WTC11 (cell line): ENCODE measurements around the gene LENG9. TPM values are rescaled to one million over a fixed set of nuclear protein-coding genes. Genes with fewer than 3 reads are reported as not detected.

ENCODE experiments used
- ATAC-seq: fragments of 200-7000 bp; cut with Tn5 transposase; 2 replicates; pipeline ENCODE4 v1.10.0; 2021; ENCODE audit warnings: mild to moderate bottlenecking, moderate library complexity
- CTCF ChIA-PET: fragments of 300-600 bp; sonication (Branson Sonifier 250); formaldehyde crosslinking; loops from one replicate; lab custom pipeline; 2021; ENCODE audit warnings: antibody characterized with exemption; lab: Charles Lee
- POLR2A ChIA-PET: fragments of 350-600 bp; sonication (Branson Sonifier 250); formaldehyde crosslinking; loops from one replicate; lab custom pipeline; 2021; ENCODE audit warnings: antibody characterized with exemption; lab: Charles Lee
- DNase-seq: peaks from one replicate; pipeline ENCODE4 v3.0.0; 2021; ENCODE audit warnings: low spot score
- H3K27ac Mint-ChIP-seq: 2 replicates; pipeline ENCODE4 v1.8.0; 2021; ENCODE audit warnings: mixed read lengths
- H3K27me3 Mint-ChIP-seq: 2 replicates; pipeline ENCODE4 v1.8.0; 2021; ENCODE audit warnings: low read depth, mild to moderate bottlenecking, moderate library complexity, mixed read lengths
- H3K36me3 Mint-ChIP-seq: 2 replicates; pipeline ENCODE4 v1.8.0; 2021; ENCODE audit warnings: mixed read lengths
- H3K4me1 Mint-ChIP-seq: 2 replicates; pipeline ENCODE4 v1.8.0; 2022; ENCODE audit warnings: mixed read lengths
- H3K4me3 Mint-ChIP-seq: 2 replicates; pipeline ENCODE4 v1.8.0; 2021; ENCODE audit warnings: mild to moderate bottlenecking, moderate library complexity, mixed read lengths
- H3K9me3 Mint-ChIP-seq: 2 replicates; pipeline ENCODE4 v1.8.0; 2021; ENCODE audit warnings: mixed read lengths
- ARID4B ChIP-seq: sonication (generic); formaldehyde crosslinking; IDR thresholded peaks from 2 replicates; pipeline ENCODE4 v1.8.0; 2023; ENCODE audit warnings: missing genetic modification reagents, mild to moderate bottlenecking, borderline replicate concordance
- ATF1 ChIP-seq: sonication (generic); formaldehyde crosslinking; IDR thresholded peaks from 2 replicates; pipeline ENCODE4 v1.8.1; 2023; ENCODE audit warnings: mild to moderate bottlenecking, moderate library complexity, missing genetic modification reagents
- ATF2 ChIP-seq: sonication (generic); formaldehyde crosslinking; IDR thresholded peaks from 2 replicates; pipeline ENCODE4 v1.8.1; 2022; ENCODE audit warnings: low read depth, missing genetic modification reagents, borderline replicate concordance
- GRHL2 ChIP-seq: fragments of 250-450 bp; sonication (Bioruptor Pico); IDR thresholded peaks from 2 replicates; pipeline ENCODE4 v1.8.0; 2022; ENCODE audit warnings: mild to moderate bottlenecking, moderate library complexity; ENCODE audit not compliant: insufficient replicate concordance, severe bottlenecking
- IRF2 ChIP-seq: sonication (generic); formaldehyde crosslinking; IDR thresholded peaks from 2 replicates; pipeline ENCODE4 v1.8.0; 2022; ENCODE audit warnings: low read depth, missing genetic modification reagents, borderline replicate concordance
- JAZF1 ChIP-seq: fragments of 250-450 bp; sonication (Bioruptor Pico); IDR thresholded peaks from 2 replicates; pipeline ENCODE4 v1.9.0; 2021; ENCODE audit warnings: moderate library complexity, mild to moderate bottlenecking, inconsistent platforms
- JUN ChIP-seq: sonication (generic); formaldehyde crosslinking; IDR thresholded peaks from 2 replicates; pipeline ENCODE4 v1.8.0; 2023; ENCODE audit warnings: mild to moderate bottlenecking, missing genetic modification reagents
- MAX ChIP-seq: sonication (generic); formaldehyde crosslinking; IDR thresholded peaks from 2 replicates; pipeline ENCODE4 v1.8.0; 2022; ENCODE audit warnings: mild to moderate bottlenecking, missing genetic modification reagents
- MLX ChIP-seq: sonication (generic); formaldehyde crosslinking; IDR thresholded peaks from 2 replicates; pipeline ENCODE4 v1.8.1; 2023; ENCODE audit warnings: mild to moderate bottlenecking, missing genetic modification reagents, moderate library complexity
- MXD4 ChIP-seq: fragments of 250-450 bp; sonication (Bioruptor Pico); IDR thresholded peaks from 2 replicates; pipeline ENCODE4 v1.8.0; 2021; ENCODE audit warnings: mild to moderate bottlenecking, moderate library complexity, borderline replicate concordance
- MYBL2 ChIP-seq: sonication (generic); formaldehyde crosslinking; IDR thresholded peaks from 2 replicates; pipeline ENCODE4 v1.8.1; 2023; ENCODE audit warnings: mild to moderate bottlenecking, moderate library complexity, missing genetic modification reagents
- NFYB ChIP-seq: sonication (generic); formaldehyde crosslinking; conservative IDR thresholded peaks from 2 replicates; pipeline ENCODE4 v1.8.0; 2022; ENCODE audit warnings: low read depth, missing genetic modification reagents
- NR2C2 ChIP-seq: sonication (generic); formaldehyde crosslinking; IDR thresholded peaks from 2 replicates; pipeline ENCODE4 v1.8.0; 2022; ENCODE audit warnings: mild to moderate bottlenecking, missing genetic modification reagents
- OVOL2 ChIP-seq: fragments of 250-450 bp; sonication (Bioruptor Pico); IDR thresholded peaks from 2 replicates; pipeline ENCODE4 v1.9.0; 2021; ENCODE audit warnings: mild to moderate bottlenecking, borderline replicate concordance
- PREB ChIP-seq: sonication (generic); formaldehyde crosslinking; IDR thresholded peaks from 2 replicates; pipeline ENCODE4 v1.8.1; 2022; ENCODE audit warnings: mild to moderate bottlenecking, missing genetic modification reagents, moderate library complexity, borderline replicate concordance
- SMAD3 ChIP-seq: sonication (generic); formaldehyde crosslinking; IDR thresholded peaks from 2 replicates; pipeline ENCODE4 v1.8.0; 2022; ENCODE audit warnings: missing genetic modification reagents, mild to moderate bottlenecking, borderline replicate concordance
- SMAD4 ChIP-seq: sonication (generic); formaldehyde crosslinking; IDR thresholded peaks from 2 replicates; pipeline ENCODE4 v1.8.0; 2022; ENCODE audit warnings: mild to moderate bottlenecking, missing genetic modification reagents
- TCF7 ChIP-seq: sonication (generic); formaldehyde crosslinking; IDR thresholded peaks from 2 replicates; pipeline ENCODE4 v1.8.0; 2022; ENCODE audit warnings: mild to moderate bottlenecking, low read depth, missing genetic modification reagents, moderate library complexity
- TEAD4 ChIP-seq: sonication (generic); formaldehyde crosslinking; IDR thresholded peaks from 2 replicates; pipeline ENCODE4 v1.8.0; 2022; ENCODE audit warnings: mild to moderate bottlenecking, missing genetic modification reagents
- ZNF138 ChIP-seq: sonication (generic); formaldehyde crosslinking; conservative IDR thresholded peaks from 2 replicates; pipeline ENCODE4 v1.8.1; 2022; ENCODE audit warnings: mild to moderate bottlenecking, moderate library complexity, missing genetic modification reagents
- ZNF416 ChIP-seq: fragments of 250-450 bp; sonication (Bioruptor Pico); IDR thresholded peaks from 2 replicates; pipeline ENCODE4 v1.9.0; 2021; ENCODE audit warnings: mild to moderate bottlenecking, inconsistent platforms
- ZNF423 ChIP-seq: fragments of 250-450 bp; sonication (Bioruptor Pico); IDR thresholded peaks from 2 replicates; pipeline ENCODE4 v2.1.2; 2022; ENCODE audit warnings: mild to moderate bottlenecking, moderate library complexity
- total RNA-seq: library from RNA; stranded (reverse); gene quantifications from 3 replicates; pipeline ENCODE4 v1.2.3, GENCODE V29; 2021
- TF ChIP-seq, protein P1 (sequence below): sonication (generic); formaldehyde crosslinking; IDR thresholded peaks from 2 replicates; pipeline ENCODE4 v1.8.1; 2023; ENCODE audit warnings: mild to moderate bottlenecking, missing genetic modification reagents

The LENG9 gene
- total RNA-seq, 1 experiment from 2014 or later: 6.1 TPM

- ChIA-PET CTCF (interaction anchor here (0.6 to 2.5 kb wide), 4 partner anchors 11 to 34 kb away, joined by 3 to 30 read pairs (median 9); partner anchors contain the start of gene TTYH1), POLR2A (interaction anchor here (2.1 to 2.4 kb wide), 2 partner anchors 13 to 14 kb away, joined by 7 to 8 read pairs; partner anchors contain the start of gene LENG9)
- Mint-ChIP-seq H3K27me3 (peaks cover 2% of the 10 kb centered on the region; the same call in 1 of the 2 replicates), H3K4me1 (peaks cover 25% of the 10 kb centered on the region), H3K36me3 (peaks cover 41% of the 10 kb centered on the region), H3K9me3 (no peaks in the 10 kb centered on the region), H3K4me3 (peak overlapping the region; percentile 99), H3K27ac (peak overlapping the region; percentile 72)
- TF ChIP-seq NR2C2 (CRISPR knock-in tag): no peak
- DNase-seq: no peak
- no peak for ATAC-seq
Measured at GRCh38 chr19:54449701-54450069, 13.9 kb downstream of the LENG9 start.

DNA sequence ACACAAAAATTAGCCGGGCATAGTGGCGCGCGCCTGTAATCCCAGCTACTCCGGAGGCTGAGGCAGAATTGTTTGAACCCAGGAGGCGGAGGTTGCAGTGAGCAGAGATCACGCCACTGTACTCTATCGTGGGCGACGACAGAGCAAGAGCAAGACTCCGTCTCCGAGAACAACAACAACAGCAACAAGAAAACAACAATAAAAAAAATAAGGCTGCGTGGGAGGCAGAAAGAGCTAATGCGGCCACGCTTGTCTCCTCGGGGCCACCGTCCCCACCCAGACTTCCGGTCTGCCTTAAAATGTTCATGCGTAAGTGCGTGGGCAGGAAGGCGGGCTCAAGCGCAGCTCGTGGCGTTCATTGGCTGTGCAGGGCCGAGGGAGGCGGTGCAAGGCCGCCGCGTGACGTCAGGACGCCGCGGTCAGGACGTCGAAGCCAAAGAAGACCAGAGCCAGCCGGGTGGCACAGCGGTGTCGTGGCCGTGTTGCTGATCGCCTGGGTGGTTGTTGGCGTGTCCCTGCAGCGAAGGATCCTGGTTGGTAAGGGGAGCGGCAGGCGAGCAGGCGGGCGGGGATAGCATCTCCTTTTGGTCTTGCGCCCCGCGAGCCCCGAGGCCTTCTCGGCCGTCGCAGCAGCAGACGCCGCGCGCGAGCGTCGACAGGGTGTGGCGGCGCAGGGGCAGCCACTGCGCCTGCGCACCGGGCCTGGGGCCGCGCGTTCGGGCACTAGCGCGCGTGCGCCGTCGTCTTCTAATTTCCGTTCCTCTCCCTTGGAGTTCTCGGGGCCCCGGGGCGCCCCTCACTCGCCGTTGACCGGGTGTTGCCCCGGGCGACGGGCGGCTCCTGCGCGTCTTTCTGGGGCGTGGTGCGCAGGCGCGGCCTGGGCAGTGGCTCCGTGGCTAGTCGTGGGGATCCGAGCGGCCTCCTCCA, 14.5 kb downstream of the LENG9 start, which contains the start of gene LENG8:
LENG8 (plus strand) TSS at position 426 of the 927 bp plus-strand sequence. CDS start 2,146 bp downstream, outside the sequence.
- ChIA-PET CTCF (interaction anchor here (0.6 to 2.5 kb wide), 10 partner anchors 10 to 276 kb away, joined by 3 to 30 read pairs (median 4); partner anchors contain the start of genes LENG9, TMC4 and TTYH1), POLR2A (interaction anchor here (0.6 to 2.4 kb wide), 7 partner anchors 9 to 29 kb away, joined by 3 to 8 read pairs (median 4); partner anchors contain the start of gene LENG9)
- Mint-ChIP-seq H3K4me3 (peak within 1 kb of the TSS; percentile 99), H3K27ac (peak within 1 kb of the TSS; percentile 99), H3K9me3 (no peaks in the 10 kb centered on the region), H3K4me1 (peaks cover 25% of the 10 kb centered on the region), H3K27me3 (peaks cover 2% of the 10 kb centered on the region; the same call in 1 of the 2 replicates), H3K36me3 (peaks cover 43% of the 10 kb centered on the region)
- ATAC-seq: peak; percentile 95
- peak; percentile 92 for DNase-seq
- TF ChIP-seq ZNF423 (no peak), ZNF138 (no peak), OVOL2 (CRISPR knock-in tag) (no peak), MYBL2 (CRISPR knock-in tag) (0 out of 2 replicates have a peak, but pooled peaks have one; percentile 62), IRF2 (no peak), TEAD4 (no peak; the same call in 1 of the 2 replicates), PREB (CRISPR knock-in tag) (no peak), ZNF416 (CRISPR knock-in tag) (0 out of 2 replicates have a peak, but pooled peaks have one; percentile 0), JAZF1 (CRISPR knock-in tag) (no peak), NR2C2 (CRISPR knock-in tag) (peak; percentile 48; the same call in 1 of the 2 replicates), MAX (CRISPR knock-in tag) (peak; percentile 82), SMAD3 (CRISPR knock-in tag) (no peak), ATF1 (CRISPR knock-in tag) (no peak), JUN (peak; percentile 56; the same call in 1 of the 2 replicates), SMAD4 (CRISPR knock-in tag) (no peak; the same call in 1 of the 2 replicates), TCF7 (CRISPR knock-in tag) (peak; percentile 65; the same call in 1 of the 2 replicates), MXD4 (CRISPR knock-in tag) (no peak), MLX (no peak), GRHL2 (CRISPR knock-in tag) (no peak), ARID4B (CRISPR knock-in tag) (peak; percentile 32; the same call in 1 of the 2 replicates), ATF2 (CRISPR knock-in tag) (no peak), NFYB (CRISPR knock-in tag) (peak; percentile 91)
- TF ChIP-seq, protein P1, sequence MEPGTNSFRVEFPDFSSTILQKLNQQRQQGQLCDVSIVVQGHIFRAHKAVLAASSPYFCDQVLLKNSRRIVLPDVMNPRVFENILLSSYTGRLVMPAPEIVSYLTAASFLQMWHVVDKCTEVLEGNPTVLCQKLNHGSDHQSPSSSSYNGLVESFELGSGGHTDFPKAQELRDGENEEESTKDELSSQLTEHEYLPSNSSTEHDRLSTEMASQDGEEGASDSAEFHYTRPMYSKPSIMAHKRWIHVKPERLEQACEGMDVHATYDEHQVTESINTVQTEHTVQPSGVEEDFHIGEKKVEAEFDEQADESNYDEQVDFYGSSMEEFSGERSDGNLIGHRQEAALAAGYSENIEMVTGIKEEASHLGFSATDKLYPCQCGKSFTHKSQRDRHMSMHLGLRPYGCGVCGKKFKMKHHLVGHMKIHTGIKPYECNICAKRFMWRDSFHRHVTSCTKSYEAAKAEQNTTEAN (CRISPR knock-in tag): peak; percentile 56; the same call in 1 of the 2 replicates
